HepG2 (cell line): ENCODE results near the gene ACAP1. TPM values are rescaled to one million over a fixed set of nuclear protein-coding genes. Genes with fewer than 3 reads are reported as not detected.

ENCODE experiments used
- ATAC-seq: fragments of 200-7000 bp; cut with Tn5 transposase; 3 replicates; pipeline ENCODE4 v1.9.1; 2020; ENCODE audit warnings: mild to moderate bottlenecking, moderate library complexity
- BruUV-seq: library from RNA; stranded (reverse); fragments of 400-500 nt; replicated peaks from 2 replicates; lab custom pipeline; 2021; lab: Mats Ljungman, UMichigan
- CTCF ChIA-PET: fragments of 300-600 bp; formaldehyde crosslinking; extraction: SDS; loops from one replicate; lab custom pipeline; 2021; ENCODE audit warnings: low total read pairs, inconsistent platforms, low intra/inter-chr PET ratio; lab: Yijun Ruan, JAX
- POLR2A ChIA-PET: fragments of 350-600 bp; sonication (Branson Sonifier 250); formaldehyde crosslinking; loops from one replicate; lab custom pipeline; 2020; ENCODE audit warnings: antibody characterized with exemption, inconsistent platforms; lab: Yijun Ruan, JAX
- DNase-seq: peaks from one replicate; pipeline ENCODE4 v3.0.0-alpha.2; 2015; ENCODE audit warnings: low spot score
- FAIRE-seq: peaks from 3 replicates; lab custom pipeline; 2011; peaks lifted over from hg19 to GRCh38; lab: Jason Lieb, UNC
- H2AFZ ChIP-seq: one replicate; pipeline ENCODE4 v1.6.1; 2011; ENCODE audit warnings: low read length, inconsistent platforms
- H3K27ac ChIP-seq: fragments of 300-600 bp; 3 replicates; pipeline ENCODE4 v1.8.0; 2011; ENCODE audit warnings: mixed run types, mild to moderate bottlenecking, mixed read lengths, low read length, inconsistent platforms; ENCODE audit not compliant: insufficient read depth; ENCODE audit errors: extremely low read length
- H3K27me3 ChIP-seq, 2 experiments: fragments of 200-600 bp in 1 of 2; 2 replicates in 1 of 2; 3 replicates in 1 of 2; pipeline versions ENCODE4 v1.6.0 to v1.8.0; 2011; ENCODE audit warnings: low read length in 2 of 2, mild to moderate bottlenecking in 2 of 2, moderate library complexity in 2 of 2, inconsistent platforms in 1 of 2; ENCODE audit not compliant: insufficient read depth in 2 of 2, control insufficient read depth in 1 of 2
- H3K36me3 ChIP-seq, 2 experiments: fragments of 200-600 bp in 1 of 2; replicated peaks in 1 of 2; 2 replicates in 1 of 2; 3 replicates in 1 of 2; pipeline versions ENCODE4 v1.5.1 to v1.8.0; 2011; ENCODE audit warnings: low read length in 2 of 2, inconsistent platforms in 1 of 2; ENCODE audit not compliant: insufficient read depth in 2 of 2, control insufficient read depth in 1 of 2
- H3K4me1 ChIP-seq: 2 replicates; pipeline ENCODE4 v1.5.1; 2012; ENCODE audit warnings: low read length, inconsistent platforms; ENCODE audit not compliant: insufficient read depth
- H3K4me2 ChIP-seq: 2 replicates; pipeline ENCODE4 v1.6.0; 2011; ENCODE audit warnings: low read depth, low read length, inconsistent platforms
- H3K4me3 ChIP-seq, 3 experiments: fragments of 200-600 bp in 1 of 3; sonication (generic), shearing (Covaris generic) in 1 of 3; replicated peaks in 1 of 3; 2 replicates each; pipeline ENCODE4 v1.5.1; 2011 to 2016; ENCODE audit warnings: low read length in 3 of 3, inconsistent platforms in 2 of 3, low read depth in 2 of 3, mild to moderate bottlenecking in 2 of 3, control low read depth in 1 of 3, mixed read lengths in 1 of 3; ENCODE audit not compliant: insufficient read depth in 1 of 3
- H3K79me2 ChIP-seq: one replicate; pipeline ENCODE4 v1.6.1; 2011; ENCODE audit warnings: low read length, inconsistent platforms; ENCODE audit not compliant: insufficient read depth
- H3K9ac ChIP-seq: 2 replicates; pipeline ENCODE4 v1.6.0; 2011; ENCODE audit warnings: mild to moderate bottlenecking, low read depth, low read length, inconsistent platforms; ENCODE audit not compliant: insufficient read depth
- H3K9me3 ChIP-seq: 2 replicates; pipeline ENCODE4 v1.5.1; 2012; ENCODE audit warnings: mild to moderate bottlenecking, low read length
- H4K20me1 ChIP-seq: 2 replicates; pipeline ENCODE4 v1.6.0; 2011; ENCODE audit warnings: inconsistent platforms, mild to moderate bottlenecking, low read length, moderate library complexity; ENCODE audit not compliant: insufficient read depth
- BATF2 ChIP-seq: sonication (generic); formaldehyde crosslinking; IDR thresholded peaks from 2 replicates; pipeline ENCODE4 v1.8.0; 2022; ENCODE audit warnings: mild to moderate bottlenecking, missing genetic modification reagents, moderate library complexity
- CAMTA2 ChIP-seq: sonication (generic); formaldehyde crosslinking; IDR thresholded peaks from 2 replicates; pipeline ENCODE4 v1.4.0; 2020; ENCODE audit warnings: mild to moderate bottlenecking, missing genetic modification reagents, borderline replicate concordance
- CBX5 ChIP-seq: sonication (generic); formaldehyde crosslinking; IDR thresholded peaks from 2 replicates; pipeline ENCODE4 v1.4.0; 2020; ENCODE audit warnings: missing genetic modification reagents, borderline replicate concordance
- CCDC6 ChIP-seq: sonication (generic); formaldehyde crosslinking; IDR thresholded peaks from 2 replicates; pipeline ENCODE4 v1.8.1; 2022; ENCODE audit warnings: mild to moderate bottlenecking, missing genetic modification reagents, moderate library complexity
- FOXA3 ChIP-seq: IDR thresholded peaks from 2 replicates; pipeline ENCODE4 v1.6.1; 2016; ENCODE audit warnings: missing genetic modification reagents, missing compliant biosample characterization
- KLF6 ChIP-seq: IDR thresholded peaks from 2 replicates; pipeline ENCODE4 v1.8.0; 2016; ENCODE audit warnings: missing biosample characterization, missing genetic modification reagents
- MAF1 ChIP-seq: sonication (generic); formaldehyde crosslinking; IDR thresholded peaks from 2 replicates; pipeline ENCODE4 v1.5.0; 2020; ENCODE audit warnings: missing genetic modification reagents, borderline replicate concordance
- MIER3 ChIP-seq: IDR thresholded peaks from 2 replicates; pipeline ENCODE4 v1.6.1; 2016; ENCODE audit warnings: missing compliant biosample characterization, borderline replicate concordance
- RCOR2 ChIP-seq: IDR thresholded peaks from 2 replicates; pipeline ENCODE4 v1.6.1; 2016; ENCODE audit warnings: missing biosample characterization, missing genetic modification reagents
- SIN3A ChIP-seq: IDR thresholded peaks from 2 replicates; pipeline ENCODE4 v1.6.1; 2011; ENCODE audit warnings: low read depth, mild to moderate bottlenecking, control low read depth, low read length, borderline replicate concordance
- XBP1 ChIP-seq: sonication (generic); formaldehyde crosslinking; IDR thresholded peaks from 2 replicates; pipeline ENCODE4 v1.5.0; 2020; ENCODE audit warnings: missing genetic modification reagents
- ZEB1 ChIP-seq: IDR thresholded peaks from 2 replicates; pipeline ENCODE4 v1.6.1; 2012; ENCODE audit warnings: mild to moderate bottlenecking, low read depth, inconsistent platforms; ENCODE audit not compliant: insufficient replicate concordance
- ZNF20 ChIP-seq: sonication (generic); formaldehyde crosslinking; IDR thresholded peaks from 2 replicates; pipeline ENCODE4 v1.4.0; 2020; ENCODE audit warnings: mild to moderate bottlenecking, moderate library complexity, missing genetic modification reagents
- ZNF207 ChIP-seq: fragments of 450-650 bp; IDR thresholded peaks from 2 replicates; pipeline ENCODE4 v1.6.1; 2016; ENCODE audit warnings: antibody characterized with exemption, borderline replicate concordance
- ZNF367 ChIP-seq: sonication (generic); formaldehyde crosslinking; IDR thresholded peaks from 2 replicates; pipeline ENCODE4 v1.4.0; 2020; ENCODE audit warnings: missing genetic modification reagents, borderline replicate concordance
- ZNF432 ChIP-seq: sonication (generic); formaldehyde crosslinking; IDR thresholded peaks from 2 replicates; pipeline ENCODE4 v1.5.0; 2020; ENCODE audit warnings: missing genetic modification reagents, mild to moderate bottlenecking, borderline replicate concordance
- ZNF775 ChIP-seq: sonication (generic); formaldehyde crosslinking; IDR thresholded peaks from 2 replicates; pipeline ENCODE4 v1.4.0; 2020; ENCODE audit warnings: missing genetic modification reagents, mild to moderate bottlenecking, moderate library complexity, borderline replicate concordance
- ZZZ3 ChIP-seq: sonication (generic); formaldehyde crosslinking; IDR thresholded peaks from 2 replicates; pipeline ENCODE4 v1.4.0; 2020; ENCODE audit warnings: missing genetic modification reagents, mild to moderate bottlenecking, borderline replicate concordance
- WGBS: methylation state at CpG from one replicate; pipeline ENCODE4 v1.1.6; 2017; ENCODE audit warnings: low lambda C conversion rate; 5-methylcytosine and 5-hydroxymethylcytosine counted together
- in situ Hi-C: cut with HindIII; loops from 2 replicates; pipeline ENCODE4 v1.10.0; 2017; ENCODE audit warnings: low pct_unique_long_range_greater_than_20kb; ENCODE audit not compliant: extremely low pct_ligation_motif_present
- intact Hi-C: fragments of 100-400 bp; cut with micrococcal nuclease; formaldehyde crosslinking; loops from one replicate; pipeline ENCODE4 v1.10.0; 2022; ENCODE audit not compliant: unreplicated experiment
- polyA plus RNA-seq, 8 experiments: library from polyadenylated mRNA; depleted of rRNA in 3 of 8; stranded (reverse) in 7 of 8; unstranded in 1 of 8; fragments of >200 nt; fragmentation: Illumina TruSeq in 4 of 8; extraction: Trizol in 4 of 8; gene quantifications; 2 replicates each; pipeline versions ENCODE4 v1.2.1 to v1.2.3, GENCODE V29; 2011 to 2016; ENCODE audit warnings: low read depth in 4 of 8, missing spikeins in 1 of 8, mixed read lengths in 1 of 8; ENCODE audit not compliant: insufficient read depth in 1 of 8
- total RNA-seq, 5 experiments: library from RNA; depleted of rRNA; stranded (reverse); fragments of >200 nt; fragmentation: Illumina TruSeq; extraction: Trizol; gene quantifications; 2 replicates each; pipeline ENCODE4 v1.2.3, GENCODE V29; 2016; ENCODE audit warnings: low read depth in 1 of 5
- TF ChIP-seq, protein P1 (sequence below): sonication (generic); formaldehyde crosslinking; IDR thresholded peaks from 2 replicates; pipeline ENCODE4 v1.5.0; 2020; ENCODE audit warnings: mild to moderate bottlenecking, missing genetic modification reagents, moderate library complexity
- TF ChIP-seq, protein P2 (sequence below): sonication (generic); formaldehyde crosslinking; IDR thresholded peaks from 2 replicates; pipeline ENCODE4 v1.5.1; 2020; ENCODE audit warnings: mild to moderate bottlenecking, missing genetic modification reagents, moderate library complexity

The ACAP1 gene
- total and polyA plus RNA-seq, 2 of the 13 experiments (the other 11 are each of a cell fraction or from before 2014, with no cell fraction given): 1.3 to 2.5 TPM

DNA sequence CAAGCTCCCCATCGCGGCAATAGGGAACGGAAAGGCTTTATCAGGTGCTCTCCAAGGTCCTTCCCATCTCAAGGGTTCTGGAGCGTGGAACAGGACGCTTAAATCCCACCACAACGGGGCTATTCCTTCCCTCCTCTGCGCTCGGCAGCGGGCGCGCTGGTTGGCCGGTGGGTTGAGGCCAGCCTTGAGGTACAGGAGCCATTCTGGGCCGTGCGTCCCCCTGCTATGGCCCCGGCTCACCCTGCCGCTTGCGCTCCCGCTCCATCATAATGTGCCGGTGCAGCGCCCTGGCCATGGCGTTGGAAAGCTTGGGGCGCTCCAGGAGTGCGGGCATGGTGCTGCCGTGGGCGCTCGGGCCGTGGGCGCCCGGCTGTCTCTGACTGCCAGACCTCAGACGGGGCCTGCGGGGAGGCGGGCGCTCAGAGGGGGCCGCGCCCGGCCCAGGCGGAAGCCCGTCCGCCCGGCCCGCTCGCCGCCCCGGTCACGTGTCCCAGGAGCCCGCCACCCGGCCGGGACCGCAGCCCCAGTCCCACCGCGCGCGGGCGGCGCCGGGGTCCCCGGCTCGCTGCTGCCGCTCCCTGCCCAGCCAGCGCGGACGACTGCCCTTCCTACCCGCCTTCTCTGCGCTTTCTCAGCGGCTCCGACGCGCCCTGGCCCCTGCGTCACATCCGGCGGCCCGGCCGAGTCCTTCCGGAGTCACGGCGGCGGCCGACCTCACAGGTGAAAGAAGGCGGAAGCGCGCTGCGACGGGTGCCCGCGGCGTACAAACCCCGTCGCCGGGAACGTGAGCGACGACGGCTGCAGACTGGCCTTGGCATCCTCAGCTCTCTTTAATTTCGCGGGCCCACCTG lies 21.4 kb upstream of the ACAP1 start, which contains the start of gene GPS2:
GPS2 (minus strand) TSS at position 642 of the 851 bp plus-strand sequence; CDS start at position 334, 308 bp downstream.
- Histone ChIP-seq H3K27me3 (no peaks in the 10 kb centered on the region), H3K4me3 (peak within 1 kb of the TSS; percentile 82 to 89 (median 82)), H3K36me3 (peaks cover 21 to 51% of the 10 kb centered on the region in 2 experiments), H3K4me2 (peak within 1 kb of the TSS; percentile 69), H3K9ac (peak within 1 kb of the TSS; percentile 75), H4K20me1 (peaks cover 34% of the 10 kb centered on the region), H2AFZ (no peak within 1 kb of the TSS), H3K27ac (peak within 1 kb of the TSS; percentile 60), H3K79me2 (peaks cover 28% of the 10 kb centered on the region), H3K9me3 (no peaks in the 10 kb centered on the region), H3K4me1 (peaks cover 40% of the 10 kb centered on the region)
- in situ Hi-C loops (no loop called here), intact Hi-C loops (no loop called here)
- ATAC-seq (peak; percentile 75), DNase-seq (peak; percentile 81), FAIRE-seq (no peak)
- ChIA-PET CTCF (interaction anchor here (0.7 kb wide), 1 partner anchor 34 kb away, joined by 3 read pairs; the partner anchor contains the start of gene SLC2A4), POLR2A (interaction anchor here (0.6 to 5.8 kb wide), 5 partner anchors 12 to 135 kb away, joined by 3 to 47 read pairs (median 12); partner anchors contain the start of genes ACADVL, ASGR1, DLG4 and NEURL4)
- 0% methylated on average over 5 of the region's 95 CpGs for whole genome bisulfite sequencing
- no TSS peak for BruUV-seq
- TF ChIP-seq MIER3 (peak; percentile 72; the same call in 1 of the 2 replicates), ZEB1 (peak; percentile 31), SIN3A (peak; percentile 78; the same call in 1 of the 2 replicates), BATF2 (CRISPR knock-in tag) (0 out of 2 replicates have a peak, but pooled peaks have one; percentile 41), MAF1 (CRISPR knock-in tag) (peak; percentile 82; the same call in 1 of the 2 replicates), CBX5 (CRISPR knock-in tag) (no peak), ZZZ3 (CRISPR knock-in tag) (peak; percentile 56; the same call in 1 of the 2 replicates), CCDC6 (CRISPR knock-in tag) (peak; percentile 80), ZNF775 (CRISPR knock-in tag) (no peak), ZNF20 (CRISPR knock-in tag) (no peak), ZNF207 (no peak), CAMTA2 (no peak), ZNF367 (CRISPR knock-in tag) (0 out of 2 replicates have a peak, but pooled peaks have one; percentile 21), KLF6 (CRISPR knock-in tag) (0 out of 2 replicates have a peak, but pooled peaks have one; percentile 32), XBP1 (CRISPR knock-in tag) (no peak), ZNF432 (no peak), FOXA3 (CRISPR knock-in tag) (peak; percentile 69), RCOR2 (CRISPR knock-in tag) (no peak)
- TF ChIP-seq, protein P1, sequence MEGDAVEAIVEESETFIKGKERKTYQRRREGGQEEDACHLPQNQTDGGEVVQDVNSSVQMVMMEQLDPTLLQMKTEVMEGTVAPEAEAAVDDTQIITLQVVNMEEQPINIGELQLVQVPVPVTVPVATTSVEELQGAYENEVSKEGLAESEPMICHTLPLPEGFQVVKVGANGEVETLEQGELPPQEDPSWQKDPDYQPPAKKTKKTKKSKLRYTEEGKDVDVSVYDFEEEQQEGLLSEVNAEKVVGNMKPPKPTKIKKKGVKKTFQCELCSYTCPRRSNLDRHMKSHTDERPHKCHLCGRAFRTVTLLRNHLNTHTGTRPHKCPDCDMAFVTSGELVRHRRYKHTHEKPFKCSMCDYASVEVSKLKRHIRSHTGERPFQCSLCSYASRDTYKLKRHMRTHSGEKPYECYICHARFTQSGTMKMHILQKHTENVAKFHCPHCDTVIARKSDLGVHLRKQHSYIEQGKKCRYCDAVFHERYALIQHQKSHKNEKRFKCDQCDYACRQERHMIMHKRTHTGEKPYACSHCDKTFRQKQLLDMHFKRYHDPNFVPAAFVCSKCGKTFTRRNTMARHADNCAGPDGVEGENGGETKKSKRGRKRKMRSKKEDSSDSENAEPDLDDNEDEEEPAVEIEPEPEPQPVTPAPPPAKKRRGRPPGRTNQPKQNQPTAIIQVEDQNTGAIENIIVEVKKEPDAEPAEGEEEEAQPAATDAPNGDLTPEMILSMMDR (CRISPR knock-in tag): peak; percentile 26
- TF ChIP-seq, protein P2, sequence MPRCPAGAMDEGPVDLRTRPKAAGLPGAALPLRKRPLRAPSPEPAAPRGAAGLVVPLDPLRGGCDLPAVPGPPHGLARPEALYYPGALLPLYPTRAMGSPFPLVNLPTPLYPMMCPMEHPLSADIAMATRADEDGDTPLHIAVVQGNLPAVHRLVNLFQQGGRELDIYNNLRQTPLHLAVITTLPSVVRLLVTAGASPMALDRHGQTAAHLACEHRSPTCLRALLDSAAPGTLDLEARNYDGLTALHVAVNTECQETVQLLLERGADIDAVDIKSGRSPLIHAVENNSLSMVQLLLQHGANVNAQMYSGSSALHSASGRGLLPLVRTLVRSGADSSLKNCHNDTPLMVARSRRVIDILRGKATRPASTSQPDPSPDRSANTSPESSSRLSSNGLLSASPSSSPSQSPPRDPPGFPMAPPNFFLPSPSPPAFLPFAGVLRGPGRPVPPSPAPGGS (CRISPR knock-in tag): peak; percentile 73; the same call in 1 of the 2 replicates
